ENCODE measurements around the gene ADAMTS9.

ADAMTS9 gene

DNA sequence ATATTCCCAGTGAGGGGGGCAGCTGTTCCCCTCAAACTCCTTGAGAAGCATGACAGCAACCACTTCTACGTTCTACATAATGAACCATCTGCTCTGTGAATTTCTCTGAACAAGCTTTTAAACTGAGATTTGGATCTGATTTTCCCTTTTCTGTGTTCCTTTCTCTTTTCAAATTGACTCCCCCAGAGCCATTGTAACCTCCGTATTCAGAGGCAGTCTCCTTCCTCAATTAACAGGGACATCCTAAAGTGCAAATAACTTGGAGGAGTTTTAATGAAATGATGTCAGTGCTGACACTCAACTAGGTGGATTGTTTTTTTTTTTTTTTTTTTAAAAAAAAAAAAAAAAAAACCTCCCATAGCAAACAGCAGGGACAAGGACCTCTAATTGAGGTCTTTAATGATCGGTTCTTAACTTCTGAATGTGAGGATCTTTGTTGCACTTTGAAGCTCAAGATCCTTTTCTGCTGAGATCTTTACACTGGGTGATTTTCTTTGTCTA lies 48.8 kb downstream of the ADAMTS9 start:
- no peaks in the 10 kb centered on the region for H3F3A ChIP-seq (ENCODE audit: insufficient read depth)
- H3K9ac ChIP-seq (ENCODE audit: low read length): no peak overlapping the region
- H3K9me2 ChIP-seq (replicated peaks; ENCODE audit: insufficient read depth, low read length): no peaks in the 10 kb centered on the region
- H2AFZ ChIP-seq (ENCODE audit: low read depth, low read length, severe bottlenecking): no peak overlapping the region
- H3K27ac ChIP-seq (ENCODE audit: low read depth, low read length): no peak overlapping the region
- H3K79me2 ChIP-seq (ENCODE audit: insufficient read depth, low read length): no peaks in the 10 kb centered on the region
- no peaks in the 10 kb centered on the region for H3K27me3 ChIP-seq (ENCODE audit: low read length)
- no peaks in the 10 kb centered on the region for H3K9me3 ChIP-seq (ENCODE audit: insufficient read depth, low read length)
- H3K36me3 ChIP-seq (ENCODE audit: low read length): no peaks in the 10 kb centered on the region
- no peak overlapping the region for H3K4me3 ChIP-seq (ENCODE audit: insufficient read depth, low read length, poor library complexity, severe bottlenecking)
- H3K4me2 ChIP-seq (ENCODE audit: low read depth, low read length, poor library complexity, severe bottlenecking): no peak overlapping the region
- no peak for TF ChIP-seq EZH2phosphoT487 (conservative IDR thresholded peaks at IDR 0.05; ENCODE audit: low read length)
- TF ChIP-seq, protein P1, sequence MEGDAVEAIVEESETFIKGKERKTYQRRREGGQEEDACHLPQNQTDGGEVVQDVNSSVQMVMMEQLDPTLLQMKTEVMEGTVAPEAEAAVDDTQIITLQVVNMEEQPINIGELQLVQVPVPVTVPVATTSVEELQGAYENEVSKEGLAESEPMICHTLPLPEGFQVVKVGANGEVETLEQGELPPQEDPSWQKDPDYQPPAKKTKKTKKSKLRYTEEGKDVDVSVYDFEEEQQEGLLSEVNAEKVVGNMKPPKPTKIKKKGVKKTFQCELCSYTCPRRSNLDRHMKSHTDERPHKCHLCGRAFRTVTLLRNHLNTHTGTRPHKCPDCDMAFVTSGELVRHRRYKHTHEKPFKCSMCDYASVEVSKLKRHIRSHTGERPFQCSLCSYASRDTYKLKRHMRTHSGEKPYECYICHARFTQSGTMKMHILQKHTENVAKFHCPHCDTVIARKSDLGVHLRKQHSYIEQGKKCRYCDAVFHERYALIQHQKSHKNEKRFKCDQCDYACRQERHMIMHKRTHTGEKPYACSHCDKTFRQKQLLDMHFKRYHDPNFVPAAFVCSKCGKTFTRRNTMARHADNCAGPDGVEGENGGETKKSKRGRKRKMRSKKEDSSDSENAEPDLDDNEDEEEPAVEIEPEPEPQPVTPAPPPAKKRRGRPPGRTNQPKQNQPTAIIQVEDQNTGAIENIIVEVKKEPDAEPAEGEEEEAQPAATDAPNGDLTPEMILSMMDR (IDR thresholded peaks at IDR 0.05; ENCODE audit: insufficient read depth, low read length, poor library complexity, severe bottlenecking): no peak
- H4K20me1 ChIP-seq (ENCODE audit: low read depth, low read length): no peaks in the 10 kb centered on the region

DNA sequence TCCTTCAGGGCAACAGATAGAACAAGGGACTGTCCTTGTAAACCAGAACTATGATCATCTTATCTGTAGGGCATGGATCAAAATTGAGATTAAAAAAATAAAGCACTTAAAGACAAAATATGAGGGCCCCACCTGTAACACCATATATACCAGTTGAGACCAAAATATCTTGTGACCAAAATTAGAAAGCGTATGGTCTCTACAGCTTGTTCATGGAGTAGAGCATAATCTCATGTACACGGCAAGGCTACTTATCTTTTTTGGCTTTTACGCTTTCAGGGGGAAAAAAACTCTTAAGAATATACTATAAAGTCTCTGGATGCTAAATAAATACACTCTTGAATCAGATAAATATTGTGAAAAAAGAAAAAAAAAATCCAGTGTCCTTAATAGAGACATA lies 49.3 kb downstream of the ADAMTS9 start:
- Histone ChIP-seq H3K79me2 (ENCODE audit: insufficient read depth, low read length) (no peaks in the 10 kb centered on the region), H4K20me1 (ENCODE audit: low read depth, low read length) (no peaks in the 10 kb centered on the region), H2AFZ (ENCODE audit: low read depth, low read length, severe bottlenecking) (no peak overlapping the region), H3K9ac (ENCODE audit: low read length) (no peak overlapping the region), H3K9me2 (replicated peaks; ENCODE audit: insufficient read depth, low read length) (no peaks in the 10 kb centered on the region), H3K9me3 (ENCODE audit: insufficient read depth, low read length) (no peaks in the 10 kb centered on the region), H3K27ac (ENCODE audit: low read depth, low read length) (no peak overlapping the region), H3K4me2 (ENCODE audit: low read depth, low read length, poor library complexity, severe bottlenecking) (no peak overlapping the region), H3K36me3 (ENCODE audit: low read length) (no peaks in the 10 kb centered on the region), H3K4me3 (ENCODE audit: insufficient read depth, low read length, poor library complexity, severe bottlenecking) (no peak overlapping the region), H3K27me3 (ENCODE audit: low read length) (no peaks in the 10 kb centered on the region), H3F3A (ENCODE audit: insufficient read depth) (no peaks in the 10 kb centered on the region)
- TF ChIP-seq, protein P1 (IDR thresholded peaks at IDR 0.05; ENCODE audit: insufficient read depth, low read length, poor library complexity, severe bottlenecking): no peak
- no peak for TF ChIP-seq EZH2phosphoT487 (conservative IDR thresholded peaks at IDR 0.05; ENCODE audit: low read length)

DNA sequence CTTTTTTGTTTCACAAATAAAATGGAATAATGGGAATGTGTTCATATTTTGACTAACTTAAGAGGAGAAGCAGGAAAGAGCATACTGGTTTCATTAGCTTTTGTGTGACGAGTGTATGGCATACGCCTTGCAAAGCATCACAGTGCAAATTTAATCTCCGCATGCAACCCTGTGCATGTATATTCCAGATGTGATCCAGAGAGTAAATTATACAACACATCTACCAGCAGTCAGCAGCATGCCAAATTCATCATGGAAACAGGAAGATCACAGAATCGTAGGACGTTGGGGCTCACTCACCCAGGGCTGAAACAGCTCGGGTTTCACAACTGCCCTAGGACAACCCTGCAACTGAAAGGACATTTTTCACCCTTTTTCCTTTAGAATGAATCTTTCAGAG lies 53.4 kb downstream of the ADAMTS9 start:
- no peak overlapping the region for H3K4me2 ChIP-seq (ENCODE audit: low read depth, low read length, poor library complexity, severe bottlenecking)
- no peaks in the 10 kb centered on the region for H3K27me3 ChIP-seq (ENCODE audit: low read length)
- no peak overlapping the region for H3K4me3 ChIP-seq (ENCODE audit: insufficient read depth, low read length, poor library complexity, severe bottlenecking)
- no peaks in the 10 kb centered on the region for H3K9me3 ChIP-seq (ENCODE audit: insufficient read depth, low read length)
- no peaks in the 10 kb centered on the region for H3F3A ChIP-seq (ENCODE audit: insufficient read depth)
- no peak overlapping the region for H3K9ac ChIP-seq (ENCODE audit: low read length)
- H2AFZ ChIP-seq (ENCODE audit: low read depth, low read length, severe bottlenecking): no peak overlapping the region
- no peaks in the 10 kb centered on the region for H3K36me3 ChIP-seq (ENCODE audit: low read length)
- no peaks in the 10 kb centered on the region for H4K20me1 ChIP-seq (ENCODE audit: low read depth, low read length)
- no peak for TF ChIP-seq EZH2phosphoT487 (conservative IDR thresholded peaks at IDR 0.05; ENCODE audit: low read length)
- TF ChIP-seq, protein P1 (IDR thresholded peaks at IDR 0.05; ENCODE audit: insufficient read depth, low read length, poor library complexity, severe bottlenecking): no peak
- no peaks in the 10 kb centered on the region for H3K79me2 ChIP-seq (ENCODE audit: insufficient read depth, low read length)
- H3K9me2 ChIP-seq (replicated peaks; ENCODE audit: insufficient read depth, low read length): no peaks in the 10 kb centered on the region
- no peak overlapping the region for H3K27ac ChIP-seq (ENCODE audit: low read depth, low read length)

Measured in SU-DHL-6 (cell line).